Naive thymus-derived CD4-positive, alpha-beta T cell (primary cell): ENCODE measurements around the gene GAD1. TPM values are rescaled to one million over a fixed set of nuclear protein-coding genes. Genes with fewer than 3 reads are reported as not detected.
A peak's percentile ranks its signal among the peaks of the same experiment; 100 is the strongest.

ENCODE experiments used
- ATAC-seq: fragments of 150-1000 bp; cut with Tn5 transposase; 2 replicates; pipeline ENCODE4 v1.10.0; 2021; ENCODE audit warnings: mild to moderate bottlenecking, moderate library complexity
- CTCF ChIA-PET: fragments of 350-600 bp; sonication (Branson Sonifier 250); formaldehyde crosslinking; loops from one replicate; lab custom pipeline; 2021; ENCODE audit warnings: antibody characterized with exemption; lab: Charles Lee
- POLR2A ChIA-PET: fragments of 350-600 bp; sonication (Branson Sonifier 250); formaldehyde crosslinking; loops from one replicate; lab custom pipeline; 2021; ENCODE audit warnings: antibody characterized with exemption, inconsistent platforms; lab: Charles Lee
- DNase-seq, 9 donors: peaks; one replicate each; pipeline versions ENCODE4 v3.0.0 to v3.0.0-alpha.2; 2020 to 2022; ENCODE audit warnings: mixed read lengths in 1 of 9
- H3K27ac ChIP-seq: one replicate; pipeline ENCODE4 v1.7.0; 2013; ENCODE audit warnings: mild to moderate bottlenecking, low read depth, low read length, moderate library complexity
- H3K27me3 ChIP-seq, 2 donors: one replicate each; pipeline ENCODE4 v1.7.0; 2013; ENCODE audit warnings: low read length in 2 of 2, mild to moderate bottlenecking in 2 of 2, moderate library complexity in 2 of 2; ENCODE audit not compliant: control insufficient read depth in 2 of 2, insufficient read depth in 2 of 2
- H3K36me3 ChIP-seq, 3 experiments: 1 replicate in 2 of 3; 2 replicates in 1 of 3; pipeline ENCODE4 v1.7.0; 2013; ENCODE audit warnings: low read length in 3 of 3, mild to moderate bottlenecking in 3 of 3, moderate library complexity in 1 of 3; ENCODE audit not compliant: insufficient read depth in 3 of 3, control insufficient read depth in 2 of 3
- H3K4me1 ChIP-seq, 2 donors: one replicate each; pipeline ENCODE4 v1.7.0; 2013; ENCODE audit warnings: low read length in 2 of 2, mild to moderate bottlenecking in 2 of 2, moderate library complexity in 1 of 2; ENCODE audit not compliant: control insufficient read depth in 2 of 2, insufficient read depth in 2 of 2
- H3K4me3 ChIP-seq: 2 replicates; pipeline ENCODE4 v1.7.0; 2013; ENCODE audit warnings: mild to moderate bottlenecking, low read length
- H3K9me3 ChIP-seq, 3 experiments: 1 replicate in 2 of 3; 2 replicates in 1 of 3; pipeline ENCODE4 v1.7.0; 2013; ENCODE audit warnings: low read length in 3 of 3; ENCODE audit not compliant: control insufficient read depth in 2 of 3
- H3K27ac Mint-ChIP-seq, 9 donors: one replicate each; pipeline ENCODE4 v1.8.0; 2020 to 2022; ENCODE audit warnings: mixed read lengths in 9 of 9, mild to moderate bottlenecking in 8 of 9, moderate library complexity in 5 of 9, inconsistent platforms in 2 of 9
- H3K27me3 Mint-ChIP-seq, 5 donors: one replicate each; pipeline ENCODE4 v1.8.0; 2021 to 2022; ENCODE audit warnings: mixed read lengths in 5 of 5, mild to moderate bottlenecking in 1 of 5
- H3K36me3 Mint-ChIP-seq, 5 donors: one replicate each; pipeline ENCODE4 v1.8.0; 2020 to 2022; ENCODE audit warnings: mixed read lengths in 5 of 5, mild to moderate bottlenecking in 3 of 5, inconsistent platforms in 1 of 5
- H3K4me1 Mint-ChIP-seq, 7 donors: one replicate each; pipeline ENCODE4 v1.8.0; 2020 to 2022; ENCODE audit warnings: mixed read lengths in 7 of 7, mild to moderate bottlenecking in 3 of 7, inconsistent platforms in 1 of 7
- H3K4me3 Mint-ChIP-seq, 10 donors: one replicate each; pipeline ENCODE4 v1.8.0; 2020 to 2022; ENCODE audit warnings: mild to moderate bottlenecking in 10 of 10, mixed read lengths in 10 of 10, moderate library complexity in 6 of 10, inconsistent platforms in 2 of 10
- H3K9me3 Mint-ChIP-seq, 11 donors: one replicate each; pipeline ENCODE4 v1.8.0; 2020 to 2022; ENCODE audit warnings: mixed read lengths in 11 of 11, mild to moderate bottlenecking in 4 of 11, inconsistent platforms in 1 of 11, moderate library complexity in 1 of 11
- intact Hi-C, 2 donors: fragments of 100-400 bp; cut with micrococcal nuclease; formaldehyde crosslinking; loops; one replicate each; pipeline ENCODE4 v1.15.1; 2023
- polyA plus RNA-seq, 2 donors: library from polyadenylated mRNA; unstranded; fragments of 300-500 nt; fragmentation: Illumina TruSeq; gene quantifications; one replicate each; pipeline ENCODE4 v1.2.3, GENCODE V29; 2021
- total RNA-seq, 6 experiments: library from RNA in 5 of 6; stranded (reverse) in 5 of 6; gene quantifications; 1 replicate in 5 of 6; 2 replicates in 1 of 6; pipeline ENCODE4 v1.2.3 and lab custom pipeline; 2021 to 2026

The GAD1 gene
- total and polyA plus RNA-seq, 7 experiments from 2014 or later, result 3.6 TPM; not detected in 6

GRCh38 chr2:170869036-170869435 is 52.3 kb downstream of the GAD1 start:
- Mint-ChIP-seq H3K36me3 (no peaks in the 10 kb centered on the region), H3K4me1 (peaks cover 9 to 21% (median 13%) of the 10 kb centered on the region in 7 donors), H3K9me3 (peaks cover 0 to 3% (median 0%) of the 10 kb centered on the region in 11 donors), H3K4me3 (no peak overlapping the region), H3K27me3 (peaks cover 6 to 22% (median 9%) of the 10 kb centered on the region in 5 donors), H3K27ac (no peak overlapping the region)
- Histone ChIP-seq H3K36me3 (no peaks in the 10 kb centered on the region), H3K9me3 (no peaks in the 10 kb centered on the region), H3K27me3 (no peaks in the 10 kb centered on the region), H3K27ac (no peak overlapping the region), H3K4me1 (peaks cover 0 to 8% of the 10 kb centered on the region in 2 donors), H3K4me3 (no peak overlapping the region)
- ChIA-PET POLR2A (no interaction called here), CTCF (interaction anchor here (0.6 kb wide), 1 partner anchor 274 kb away, joined by 4 read pairs; no protein-coding TSS in a partner anchor)
- no peak for DNase-seq
- no peak for ATAC-seq
- intact Hi-C loops, result no loop called here

GRCh38 chr2:170869461-170869860 is 52.8 kb downstream of the GAD1 start:
- H3K36me3 Mint-ChIP-seq, result no peaks in the 10 kb centered on the region
- intact Hi-C loops, result no loop called here
- ChIA-PET POLR2A (no interaction called here), CTCF (interaction anchor here (0.6 kb wide), 1 partner anchor 274 kb away, joined by 4 read pairs; no protein-coding TSS in a partner anchor)
- H3K4me1 ChIP-seq, result peaks cover 0 to 8% of the 10 kb centered on the region in 2 donors
- no peak overlapping the region for H3K27ac ChIP-seq
- no peaks in the 10 kb centered on the region for H3K36me3 ChIP-seq
- H3K27ac Mint-ChIP-seq, result peak overlapping the region in 1 of 9 donors; percentile 24
- no peaks in the 10 kb centered on the region for H3K9me3 ChIP-seq
- ATAC-seq (no peak), DNase-seq (no peak)
- peaks cover 9 to 21% (median 13%) of the 10 kb centered on the region in 7 donors for H3K4me1 Mint-ChIP-seq
- H3K4me3 Mint-ChIP-seq, result no peak overlapping the region
- H3K9me3 Mint-ChIP-seq, result peaks cover 0 to 3% (median 0%) of the 10 kb centered on the region in 11 donors
- no peaks in the 10 kb centered on the region for H3K27me3 ChIP-seq
- no peak overlapping the region for H3K4me3 ChIP-seq
- peaks cover 2 to 21% (median 9%) of the 10 kb centered on the region in 5 donors for H3K27me3 Mint-ChIP-seq

GRCh38 chr2:170873035-170873692 is 56.5 kb downstream of the GAD1 start:
- POLR2A ChIA-PET, result interaction anchor here (1.2 kb wide), 1 partner anchor 10 kb away, joined by 3 read pairs; no protein-coding TSS in a partner anchor
- peak; percentile 41 to 75 (median 61) for DNase-seq
- Histone ChIP-seq H3K4me3 (peak overlapping the region; percentile 27), H3K4me1 (peaks cover 2 to 8% of the 10 kb centered on the region in 2 donors), H3K36me3 (no peaks in the 10 kb centered on the region), H3K27ac (no peak overlapping the region), H3K9me3 (no peaks in the 10 kb centered on the region), H3K27me3 (no peaks in the 10 kb centered on the region)
- Mint-ChIP-seq H3K9me3 (peaks cover 0 to 3% (median 0%) of the 10 kb centered on the region in 11 donors), H3K27ac (peak overlapping the region in 7 of 9 donors; percentile 12 to 70 (median 35)), H3K36me3 (no peaks in the 10 kb centered on the region), H3K4me1 (peaks cover 9 to 21% (median 17%) of the 10 kb centered on the region in 7 donors), H3K4me3 (peak overlapping the region; percentile 26 to 86 (median 74)), H3K27me3 (peaks cover 0 to 12% (median 8%) of the 10 kb centered on the region in 5 donors)
- ATAC-seq, result peak; percentile 86
- CTCF ChIA-PET, result interaction anchor here (0.7 to 1.8 kb wide), 12 partner anchors 8 to 503 kb away, joined by 3 to 8 read pairs (median 3); partner anchors contain the start of gene GAD1
- intact Hi-C loops, result loop anchor here (1.0 to 5.0 kb wide), 8 partner anchors 52 to 636 kb away; partner anchors contain the start of gene GAD1 (in 1 of the 2)

- Mint-ChIP-seq H3K36me3 (no peaks in the 10 kb centered on the region), H3K27ac (peak overlapping the region in 2 of 9 donors; percentile 9 to 10), H3K4me3 (peak overlapping the region in 7 of 10 donors; percentile 52 to 71 (median 61)), H3K27me3 (peaks cover 0 to 22% (median 4%) of the 10 kb centered on the region in 5 donors), H3K4me1 (peaks cover 5 to 20% (median 14%) of the 10 kb centered on the region in 7 donors), H3K9me3 (peaks cover 0 to 2% (median 0%) of the 10 kb centered on the region in 11 donors)
- Histone ChIP-seq H3K27me3 (no peaks in the 10 kb centered on the region), H3K9me3 (no peaks in the 10 kb centered on the region), H3K36me3 (no peaks in the 10 kb centered on the region), H3K27ac (no peak overlapping the region), H3K4me1 (peaks cover 3 to 4% of the 10 kb centered on the region in 2 donors), H3K4me3 (no peak overlapping the region)
- ATAC-seq (no peak), DNase-seq (no peak)
- ChIA-PET CTCF (interaction anchor here (0.6 to 0.7 kb wide), 3 partner anchors 438 to 523 kb away, joined by 3 read pairs; no protein-coding TSS in a partner anchor), POLR2A (no interaction called here)
- intact Hi-C loops, result loop anchor here in 1 of 2 donors (1.0 kb wide), 1 partner anchor 50 kb away; no protein-coding TSS in a partner anchor
Observed at GRCh38 chr2:170878066-170878465, 61.4 kb downstream of the GAD1 start.

GRCh38 chr2:170878505-170878904 is 61.8 kb downstream of the GAD1 start:
- peaks cover 0 to 2% (median 0%) of the 10 kb centered on the region in 11 donors for H3K9me3 Mint-ChIP-seq
- no peaks in the 10 kb centered on the region for H3K27me3 ChIP-seq
- peaks cover 0 to 27% (median 4%) of the 10 kb centered on the region in 5 donors for H3K27me3 Mint-ChIP-seq
- H3K27ac ChIP-seq, result no peak overlapping the region
- peaks cover 1 to 3% of the 10 kb centered on the region in 2 donors for H3K4me1 ChIP-seq
- no peak overlapping the region for H3K4me3 ChIP-seq
- CTCF ChIA-PET, result interaction anchor here (0.7 kb wide), 1 partner anchor 438 kb away, joined by 3 read pairs; no protein-coding TSS in a partner anchor
- intact Hi-C loops, result loop anchor here in 1 of 2 donors (1.0 kb wide), 1 partner anchor 50 kb away; no protein-coding TSS in a partner anchor
- no peaks in the 10 kb centered on the region for H3K36me3 ChIP-seq
- DNase-seq (peak in 2 of 9 donors; percentile 3 to 5), ATAC-seq (no peak)
- H3K9me3 ChIP-seq, result no peaks in the 10 kb centered on the region
- H3K4me3 Mint-ChIP-seq, result peak overlapping the region in 8 of 10 donors; percentile 33 to 71 (median 60)
- H3K4me1 Mint-ChIP-seq, result peaks cover under 1 to 15% (median 10%) of the 10 kb centered on the region in 7 donors
- POLR2A ChIA-PET, result no interaction called here
- H3K36me3 Mint-ChIP-seq, result no peaks in the 10 kb centered on the region
- H3K27ac Mint-ChIP-seq, result peak overlapping the region in 3 of 9 donors; percentile 9 to 22 (median 10)

GRCh38 chr2:170881840-170882239 is 65.2 kb downstream of the GAD1 start:
- Mint-ChIP-seq H3K27me3 (peaks cover 0 to 33% (median 11%) of the 10 kb centered on the region in 5 donors), H3K4me1 (peaks cover 0 to 12% (median 9%) of the 10 kb centered on the region in 7 donors), H3K27ac (no peak overlapping the region), H3K9me3 (peaks cover 0 to 3% (median 0%) of the 10 kb centered on the region in 11 donors), H3K4me3 (no peak overlapping the region), H3K36me3 (no peaks in the 10 kb centered on the region)
- H3K36me3 ChIP-seq, result no peaks in the 10 kb centered on the region
- H3K27ac ChIP-seq, result no peak overlapping the region
- intact Hi-C loops, result no loop called here
- ATAC-seq (no peak), DNase-seq (no peak)
- CTCF ChIA-PET, result interaction anchor here (1.7 kb wide), 1 partner anchor 9 kb away, joined by 8 read pairs; no protein-coding TSS in a partner anchor
- H3K4me1 ChIP-seq, result peaks cover 0 to 3% of the 10 kb centered on the region in 2 donors
- no peak overlapping the region for H3K4me3 ChIP-seq
- H3K27me3 ChIP-seq, result no peaks in the 10 kb centered on the region
- H3K9me3 ChIP-seq, result no peaks in the 10 kb centered on the region
- POLR2A ChIA-PET, result no interaction called here
